GM21367 (cell line): ENCODE data around the gene KIF17.
"Not testable (repeated sequence)": the region's sequence is repeated elsewhere in the genome, so short reads cannot be mapped to it uniquely, and the experiment has no call there.

Experiments
- ATAC-seq: cut with Tn5 transposase; IDR thresholded peaks from one replicate; pipeline ENCODE4 v1.9.1; 2021; ENCODE audit not compliant: unreplicated experiment

Gene KIF17

DNA sequence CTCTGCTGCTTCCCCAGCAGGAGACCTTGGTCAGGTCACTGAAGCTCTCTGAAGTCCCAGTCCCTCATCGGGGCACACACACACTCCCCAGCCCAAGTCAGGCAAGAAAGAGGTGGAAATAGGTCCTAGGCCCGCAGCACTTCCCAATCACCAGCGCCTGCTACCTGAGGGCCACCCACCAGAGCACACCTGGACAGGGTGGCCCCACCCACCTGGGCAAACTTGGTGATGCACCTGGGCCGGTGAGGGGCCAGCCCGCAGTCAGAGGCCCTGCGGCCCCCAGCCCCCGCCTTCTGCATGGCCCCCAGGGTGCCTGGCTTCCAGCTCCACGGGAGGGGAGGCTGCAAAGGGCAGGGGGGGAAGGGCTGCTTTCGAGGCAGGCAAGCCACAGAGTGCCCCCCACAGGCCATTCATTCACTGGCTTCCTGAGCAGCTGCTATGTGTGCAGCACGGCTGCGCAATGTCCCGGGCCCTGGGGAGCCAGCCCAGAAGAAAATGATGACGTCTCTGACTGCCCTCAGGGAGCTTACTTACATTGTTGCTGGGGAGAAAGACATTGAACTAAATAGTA, 10.0 kb upstream of the KIF17 start:
- no peak for ATAC-seq

DNA sequence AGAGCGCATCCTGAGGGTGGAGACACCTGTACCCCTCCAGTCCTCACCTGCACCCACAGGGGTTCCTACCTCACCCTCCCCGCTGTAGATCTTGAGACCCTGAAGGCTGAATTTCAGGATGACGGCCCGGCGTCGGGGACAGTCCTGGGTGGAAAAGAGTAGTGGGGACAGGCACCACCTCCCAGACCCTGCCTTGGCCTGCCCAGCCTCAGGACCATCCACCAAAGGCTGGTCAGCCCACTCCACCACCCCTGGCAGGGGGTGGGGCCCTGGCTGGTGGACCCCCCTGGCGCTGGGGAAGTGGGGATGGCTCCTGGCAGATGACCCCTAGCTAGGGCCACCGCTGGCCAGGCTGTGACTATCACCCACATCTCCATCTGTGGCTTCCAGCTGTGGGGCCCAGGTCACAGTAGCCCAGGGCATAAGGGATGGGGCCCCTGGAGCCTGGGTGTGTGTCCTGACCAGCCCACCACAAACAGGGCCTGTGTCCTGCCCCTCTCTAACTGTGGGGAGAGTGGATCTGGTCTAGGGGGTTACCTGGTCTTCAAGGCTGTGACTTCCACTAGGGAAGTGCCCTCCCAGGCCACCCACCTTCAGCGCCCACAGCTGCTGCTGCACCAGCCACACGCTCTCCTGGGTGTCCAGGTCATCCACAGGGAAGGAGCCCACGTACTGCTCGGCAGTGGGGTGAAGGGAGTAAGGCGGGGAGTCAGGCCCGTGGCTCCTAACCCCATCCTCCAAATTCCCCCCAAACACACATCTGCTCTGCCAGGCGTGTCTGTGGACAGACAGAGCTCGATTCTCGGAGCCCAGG, 9.3 kb upstream of the KIF17 start:
- no peak for ATAC-seq

DNA sequence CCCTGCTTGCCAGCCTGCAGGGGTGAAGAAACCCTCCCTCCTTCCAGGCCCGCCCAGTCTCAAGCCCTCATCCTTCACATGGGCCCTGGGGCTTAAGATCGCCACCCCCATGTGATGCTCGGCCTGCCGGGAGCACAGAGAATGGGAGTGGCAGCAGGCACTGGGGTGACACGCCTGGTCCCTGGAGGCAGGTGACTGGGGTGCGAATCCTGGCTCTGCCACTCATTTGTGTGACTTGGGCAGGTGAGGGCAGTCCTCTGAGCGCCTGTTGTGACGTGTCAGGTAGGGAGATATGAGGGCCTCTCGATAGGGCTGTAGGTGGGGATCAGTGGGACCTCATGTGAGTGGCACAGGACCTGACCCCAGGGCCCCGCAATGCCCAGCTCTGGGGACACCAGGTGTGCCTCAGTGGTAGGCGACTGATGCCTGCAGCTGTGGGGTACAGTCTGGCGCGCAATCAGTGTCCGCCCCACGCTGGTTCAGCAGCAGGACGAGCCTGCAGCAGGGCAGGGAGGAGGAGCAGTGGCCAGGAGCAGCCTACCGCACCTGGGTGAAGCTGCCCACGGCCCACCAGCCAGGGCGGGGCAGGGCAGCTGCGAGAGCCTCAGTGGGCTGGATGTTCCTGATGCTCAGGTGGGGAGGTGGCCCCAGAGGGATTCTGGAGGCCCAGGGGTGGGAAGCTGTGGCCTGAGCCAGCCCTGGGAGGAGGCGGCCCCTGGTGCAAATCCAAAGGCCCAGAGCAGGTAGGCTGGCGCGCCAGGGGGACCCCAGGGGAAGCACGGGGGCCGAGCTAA, 8.5 kb upstream of the KIF17 start:
- no peak for ATAC-seq

DNA sequence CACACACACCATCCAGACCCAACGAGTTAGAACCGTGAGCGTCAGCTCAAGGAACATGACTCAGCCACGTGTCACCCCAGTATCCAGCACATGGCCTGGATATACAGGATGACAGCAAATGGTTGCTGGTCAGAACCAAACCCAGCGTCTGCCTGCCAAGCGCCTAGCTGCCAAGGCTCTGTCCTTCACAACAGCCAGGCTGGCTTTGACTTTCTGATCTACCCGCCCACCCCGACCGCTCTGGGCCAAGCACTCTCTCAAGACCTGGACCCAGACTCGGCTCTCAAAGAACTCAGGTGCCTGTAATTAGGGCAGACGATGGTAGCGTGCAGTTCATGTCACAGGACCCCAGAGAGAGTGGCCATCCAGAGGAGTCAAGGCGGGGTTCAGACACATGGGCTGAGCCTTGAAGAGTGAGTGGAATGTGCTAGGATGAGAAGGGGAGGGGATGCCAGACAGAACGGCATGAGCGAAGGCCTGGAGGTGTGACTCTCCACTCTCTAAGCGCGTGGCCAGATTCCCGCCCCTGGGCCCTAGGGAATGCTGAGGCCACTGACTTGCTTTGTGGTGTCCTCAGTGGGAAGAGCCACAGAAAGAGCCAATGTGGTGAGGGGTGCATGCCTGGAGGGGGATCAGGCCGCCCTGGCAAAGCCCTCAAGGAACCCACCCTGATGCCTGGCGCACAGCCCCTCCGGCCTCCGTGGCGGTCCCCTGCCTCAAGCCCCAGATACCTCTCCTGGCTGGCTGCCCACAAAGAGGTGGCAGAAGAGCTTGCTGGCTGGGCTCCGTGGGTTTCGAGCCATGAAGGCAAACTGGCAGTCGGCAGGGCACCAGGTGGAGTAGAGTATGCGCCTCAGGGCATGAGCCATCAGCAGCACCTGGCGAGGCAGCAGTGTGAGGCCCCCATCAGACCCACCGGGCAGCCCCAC, 7.6 kb upstream of the KIF17 start:
- ATAC-seq = no peak

DNA sequence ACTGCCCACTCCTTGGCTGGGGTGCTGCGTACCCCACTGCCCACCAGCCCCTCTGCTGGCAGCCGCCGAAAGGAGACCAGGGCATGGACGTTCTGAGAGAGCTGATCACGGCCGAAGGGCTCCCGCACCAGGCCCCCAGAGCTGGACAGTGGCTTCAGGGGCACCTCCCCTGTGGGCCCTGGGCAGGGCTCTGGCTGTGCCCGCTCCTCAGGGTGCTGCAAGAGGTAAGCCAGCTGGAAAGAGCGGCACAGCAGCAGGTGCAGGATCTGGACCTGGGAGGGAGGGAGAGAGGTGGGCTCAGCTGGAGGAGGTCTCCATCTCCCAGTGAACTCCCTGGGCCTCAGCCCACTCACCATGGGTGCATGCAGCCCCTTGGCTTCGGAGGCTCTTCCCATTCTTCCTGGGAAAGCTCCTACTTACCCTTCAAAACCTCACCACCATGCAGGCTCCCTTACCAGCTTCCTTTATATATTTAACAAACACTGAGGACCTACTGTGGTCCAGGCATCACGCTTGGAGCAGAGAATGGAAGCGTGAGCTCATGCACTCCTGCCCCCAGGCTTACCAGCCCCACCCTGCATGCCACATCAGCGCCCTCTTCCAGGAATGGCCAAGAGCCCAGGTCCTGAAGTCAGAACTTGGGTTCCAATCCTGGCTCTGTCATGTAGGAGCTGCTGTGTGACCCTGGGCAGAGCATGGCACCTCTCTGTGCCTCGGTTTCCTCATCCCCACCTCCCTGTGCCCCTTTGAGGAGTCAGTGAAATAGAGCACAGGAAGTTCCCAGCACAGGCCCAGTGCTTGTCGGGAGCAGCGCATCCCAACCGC, 6.8 kb upstream of the KIF17 start:
- no peak for ATAC-seq

DNA sequence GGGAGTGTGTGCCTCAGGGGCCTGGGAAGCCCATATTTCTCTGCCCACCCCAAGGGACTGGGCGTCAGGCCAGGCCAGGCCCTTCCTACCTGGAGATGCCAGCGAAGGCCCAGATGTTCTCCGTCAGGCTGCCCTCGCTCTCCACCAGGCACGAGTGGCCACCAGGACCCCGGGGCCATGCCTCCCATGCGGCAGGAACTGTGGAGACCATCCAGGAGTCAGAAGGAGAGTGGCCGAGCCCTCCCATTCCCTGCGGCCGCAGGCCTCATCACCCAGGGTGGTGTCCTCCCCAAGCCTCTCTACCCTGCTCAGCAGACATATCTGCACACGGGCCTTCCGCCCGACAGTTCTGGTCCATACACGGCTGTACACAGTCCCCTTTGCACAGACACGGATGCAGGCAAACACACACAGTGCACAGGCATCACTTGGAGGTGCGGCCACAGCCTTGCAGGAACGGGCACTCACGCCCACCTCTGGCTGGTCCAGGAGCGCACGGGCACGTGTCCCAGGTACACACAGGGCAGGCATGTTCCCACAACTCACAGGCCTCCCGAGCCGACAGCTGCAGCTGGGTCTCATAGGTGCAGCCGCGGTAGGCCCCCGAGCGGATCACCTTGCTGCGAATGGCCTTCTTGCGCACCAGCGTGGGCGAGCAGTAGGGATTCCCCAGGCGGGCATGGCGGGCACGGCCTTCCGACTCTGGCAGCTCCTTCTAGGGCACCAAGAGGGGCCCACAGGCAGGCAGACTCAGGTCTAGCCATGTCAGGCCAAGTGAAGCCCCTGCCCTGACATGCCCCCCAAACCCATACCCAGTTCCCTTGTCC, 5.9 kb upstream of the KIF17 start:
- no peak for ATAC-seq

DNA sequence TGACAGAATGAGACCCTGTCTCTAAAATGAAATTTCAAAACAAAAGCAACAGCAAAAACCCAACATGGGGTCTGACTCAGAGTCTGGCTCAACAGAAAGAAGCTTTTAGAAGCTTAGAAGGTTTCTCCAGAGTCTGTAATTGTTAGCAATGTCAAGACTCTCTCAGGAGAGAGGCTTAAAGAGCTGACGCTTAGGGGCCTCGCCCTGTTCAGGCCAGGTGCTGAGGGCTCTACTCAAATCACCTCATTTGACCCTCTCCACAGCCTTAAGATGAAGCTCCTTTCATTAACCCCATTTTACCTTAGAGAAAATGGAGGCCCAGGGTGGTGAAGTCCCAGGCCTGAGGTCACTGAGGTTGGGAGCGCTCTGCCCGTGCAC, 5.3 kb upstream of the KIF17 start:
- no peak for ATAC-seq

DNA sequence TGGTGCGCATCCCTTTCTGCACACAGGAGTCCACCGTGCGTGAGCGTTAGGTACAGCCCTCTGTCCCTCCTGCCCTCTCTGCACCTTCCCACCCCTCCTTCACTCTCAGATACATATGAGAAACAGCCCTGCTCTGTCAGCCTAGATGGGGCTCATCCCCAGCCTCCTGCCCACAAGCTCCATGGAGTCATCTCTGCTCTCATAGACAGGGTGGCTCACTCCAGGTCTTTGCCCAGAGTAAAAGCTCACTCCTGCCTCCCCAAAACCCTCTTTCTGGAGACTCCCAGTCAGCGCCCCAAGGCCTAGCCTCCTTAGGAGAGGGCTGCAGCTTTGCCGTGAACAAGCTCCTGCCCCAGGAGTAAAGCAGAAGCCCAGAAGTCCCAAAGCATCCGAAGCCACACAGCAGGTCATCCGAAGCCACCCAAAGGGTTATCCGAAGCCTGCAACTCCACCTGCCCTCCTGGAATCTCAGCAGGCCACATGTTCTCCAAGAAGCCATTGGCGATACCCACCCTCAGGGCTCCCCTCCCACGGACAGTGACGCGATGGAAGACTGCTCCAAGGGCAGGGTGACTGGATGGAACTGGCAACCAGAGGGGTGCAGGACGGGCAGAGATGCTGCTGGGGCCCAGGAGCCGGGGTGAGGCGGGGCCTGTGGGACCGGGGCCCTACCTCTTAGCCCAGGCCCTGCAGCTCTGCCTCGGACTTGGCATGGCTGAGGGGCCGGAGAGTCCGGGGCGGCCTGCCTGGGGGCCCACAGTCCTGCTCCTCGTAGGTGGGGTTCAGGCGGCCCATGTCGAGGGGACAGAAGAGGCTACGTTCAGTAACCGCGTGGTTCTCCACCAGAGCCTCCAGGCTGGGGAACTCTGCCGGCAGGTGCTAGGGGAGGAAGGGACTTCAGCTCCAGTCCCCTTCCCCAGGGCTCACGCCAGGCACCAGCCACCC, 3.6 kb upstream of the KIF17 start:
- ATAC-seq = no peak

DNA sequence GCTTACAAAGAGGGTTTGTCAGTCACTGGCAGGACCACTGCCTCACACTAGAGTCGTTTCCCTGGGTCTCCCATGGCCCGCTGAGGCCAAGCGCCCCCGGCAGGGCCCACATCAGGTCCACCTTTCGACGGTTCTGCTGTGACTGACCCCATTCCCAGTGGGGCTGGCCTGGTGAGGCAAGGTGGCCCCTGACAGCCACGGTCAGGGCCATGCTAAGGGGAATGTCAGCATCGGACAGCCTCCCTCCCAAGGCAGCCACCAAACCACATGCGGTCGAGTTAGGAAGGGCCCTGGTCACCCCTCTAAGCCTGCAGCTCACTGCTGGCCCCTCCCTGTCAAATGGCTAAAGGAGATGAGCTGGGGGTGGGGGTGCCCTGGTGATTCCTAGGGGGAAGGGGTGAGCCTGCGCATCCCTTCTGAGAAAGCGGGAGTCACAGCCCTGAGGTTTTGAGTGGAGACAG, 2.9 kb upstream of the KIF17 start:
- ATAC-seq = no peak

DNA sequence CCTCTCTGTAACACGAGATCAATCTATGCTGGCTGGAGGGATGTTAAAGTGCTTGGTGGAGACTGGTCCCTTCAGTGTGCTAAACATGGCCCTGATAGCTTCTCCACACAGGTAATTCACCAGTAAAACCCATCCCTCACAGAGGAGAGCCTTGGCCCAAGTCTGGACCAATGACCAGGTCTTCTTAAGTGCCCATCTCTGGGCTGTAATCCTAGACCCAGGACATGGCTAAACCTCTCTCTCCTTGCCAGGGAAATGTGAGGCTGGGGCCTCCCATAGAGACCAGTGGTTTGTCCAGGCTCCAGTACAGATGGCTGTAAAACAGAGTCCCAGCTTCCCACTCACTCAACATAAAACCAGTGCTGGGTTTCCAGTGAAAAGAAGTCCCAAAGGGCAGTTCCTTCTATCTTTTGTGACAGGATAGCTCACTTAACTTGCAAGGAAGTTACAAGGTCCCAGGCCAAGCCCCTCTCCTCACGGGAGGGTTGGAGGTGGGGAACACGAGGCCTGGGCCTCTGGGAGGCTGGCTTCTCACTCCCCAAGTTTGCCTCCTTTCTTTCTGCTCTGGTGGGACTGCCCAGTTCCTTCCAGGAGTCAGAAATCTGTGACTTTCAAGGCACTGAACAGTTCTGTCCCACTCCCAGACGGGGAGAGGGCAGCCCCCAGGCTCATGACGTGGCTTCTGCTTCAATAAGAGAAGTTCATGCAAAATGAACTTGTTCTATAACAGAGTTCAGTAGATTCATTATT, 2.2 kb upstream of the KIF17 start:
- no peak for ATAC-seq

DNA sequence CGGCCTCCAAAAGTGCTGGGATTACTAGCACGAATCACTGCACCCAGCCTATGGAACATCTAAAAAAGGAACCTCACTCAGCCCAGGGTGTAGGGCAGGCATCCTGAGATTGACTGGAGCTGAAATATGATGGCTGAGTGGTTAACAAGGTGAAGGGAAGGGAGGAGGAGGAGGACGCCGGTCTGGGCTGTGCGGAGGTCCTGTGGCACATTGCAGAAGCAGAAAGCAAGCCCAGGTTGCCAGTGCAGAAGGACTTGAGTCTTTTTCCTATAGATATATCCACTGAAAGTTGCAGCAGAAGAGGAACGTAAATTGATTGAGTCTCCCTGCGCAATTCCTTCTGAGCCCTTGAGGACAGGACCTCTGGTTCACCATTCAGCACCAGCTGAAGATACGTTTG, 1.5 kb upstream of the KIF17 start:
- ATAC-seq = no peak

DNA sequence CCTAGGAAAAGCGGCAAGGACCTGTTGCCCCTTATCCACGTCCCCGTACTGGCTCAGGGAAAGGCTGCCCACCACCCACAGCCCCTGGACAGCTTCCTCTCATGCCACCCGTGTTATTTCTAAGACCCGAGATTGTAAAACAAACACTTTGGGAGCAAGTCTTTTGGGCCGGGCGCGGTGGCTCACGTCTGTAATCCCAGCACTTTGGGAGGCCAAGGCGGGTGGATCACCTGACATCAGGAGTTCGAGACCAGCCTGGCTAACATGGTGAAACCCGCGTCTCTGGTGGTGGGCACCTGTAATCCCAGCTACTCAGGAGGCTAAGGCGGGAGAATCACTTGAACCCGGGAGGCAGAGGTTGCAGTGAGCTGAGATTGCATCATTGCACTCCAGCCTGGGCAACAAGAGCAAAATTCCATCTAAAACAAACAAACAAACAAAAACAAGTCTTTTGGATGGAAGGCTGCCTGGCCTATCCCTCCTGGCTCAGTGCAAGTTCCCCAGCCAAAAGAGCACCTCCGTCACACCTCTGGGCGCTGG, 606 bp upstream of the KIF17 start:
- ATAC-seq = not testable (repeated sequence)

DNA sequence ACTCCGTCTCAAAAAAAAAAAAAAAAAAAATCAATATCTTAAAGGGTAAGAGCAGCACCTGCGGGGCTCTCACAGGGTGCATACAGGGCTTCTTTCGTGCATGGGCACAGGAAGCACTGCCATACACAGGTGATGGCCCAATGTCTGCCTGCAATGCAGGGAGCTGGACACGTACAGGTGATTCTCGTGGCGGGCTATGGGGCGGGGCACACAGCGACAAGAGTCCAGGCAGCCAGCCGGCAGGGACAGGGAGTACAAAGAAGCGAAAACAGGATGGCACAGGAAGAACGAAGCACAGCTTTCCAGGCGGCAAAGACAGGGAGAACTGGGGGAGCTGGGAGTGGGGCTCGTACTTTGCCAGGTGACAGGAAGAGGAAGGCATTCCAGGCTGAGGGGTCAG, 1.6 kb downstream of the KIF17 start:
- ATAC-seq = no peak

DNA sequence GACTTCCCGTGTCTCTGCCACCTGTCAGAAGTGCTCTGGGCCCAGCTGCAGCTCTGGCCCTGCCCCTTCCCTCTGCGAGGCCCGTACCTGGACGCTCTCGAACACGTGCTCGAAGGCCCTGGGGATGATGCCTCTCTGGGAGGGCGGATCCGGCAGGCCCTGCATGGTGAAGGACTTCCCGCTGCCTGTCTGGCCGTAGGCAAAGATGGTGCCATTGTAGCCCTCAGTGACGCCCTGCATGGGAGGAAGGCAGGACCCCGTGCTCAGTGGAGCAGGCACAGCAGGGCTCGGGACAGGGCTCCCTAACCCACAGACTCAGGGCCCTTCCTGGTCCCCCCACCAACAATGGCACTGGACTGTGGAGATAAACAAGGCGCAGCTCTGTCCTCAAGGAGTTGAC, 2.4 kb downstream of the KIF17 start:
- no peak for ATAC-seq

DNA sequence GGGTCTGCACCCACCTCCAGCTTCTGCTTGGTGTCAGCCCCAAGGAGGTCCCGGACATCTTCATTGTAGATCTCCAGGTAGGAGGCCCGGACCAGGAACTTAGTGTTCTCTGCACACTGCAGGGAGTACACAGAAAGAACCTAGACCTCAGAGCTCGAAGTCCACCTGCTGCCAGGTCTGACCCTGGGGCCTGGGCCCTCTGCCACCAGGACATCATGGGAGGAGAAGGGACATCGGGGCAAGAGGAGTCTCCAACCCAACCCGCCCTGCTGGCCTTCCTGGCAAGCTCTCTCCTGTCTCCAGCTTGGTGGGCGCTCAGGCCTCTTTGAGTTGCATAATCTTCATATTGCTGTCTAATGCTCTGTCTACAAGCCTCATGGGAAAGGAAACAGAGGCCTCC, 4.4 kb downstream of the KIF17 start:
- no peak for ATAC-seq

DNA sequence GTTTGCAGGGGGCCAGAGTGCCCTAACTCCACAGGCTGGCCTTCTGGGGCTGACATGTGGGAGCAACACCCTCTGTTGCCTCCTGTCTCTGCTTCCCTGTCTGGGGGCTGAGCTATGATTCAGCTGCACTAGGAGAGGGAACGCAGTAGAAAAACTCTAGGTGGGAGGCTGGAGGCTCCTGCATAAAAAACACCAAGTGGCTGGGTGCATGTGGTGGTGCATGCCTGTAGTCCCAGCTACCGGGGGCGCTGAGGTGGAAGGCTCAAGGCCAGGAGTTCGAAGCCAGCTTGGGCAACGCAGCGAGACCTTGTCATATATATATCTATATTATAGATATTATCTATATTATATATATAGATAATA, 5.6 kb downstream of the KIF17 start:
- no peak for ATAC-seq
